NCI-H1930 (cell line): Measurements from ENCODE around the gene LAG3.
A peak's percentile ranks its signal among the peaks of the same experiment; 100 is the strongest.

Experiments
- DNase-seq, 2 experiments: peaks; one replicate each; lab custom pipeline; 2025; lab: John Stamatoyannopoulos, UW

Gene LAG3

DNA sequence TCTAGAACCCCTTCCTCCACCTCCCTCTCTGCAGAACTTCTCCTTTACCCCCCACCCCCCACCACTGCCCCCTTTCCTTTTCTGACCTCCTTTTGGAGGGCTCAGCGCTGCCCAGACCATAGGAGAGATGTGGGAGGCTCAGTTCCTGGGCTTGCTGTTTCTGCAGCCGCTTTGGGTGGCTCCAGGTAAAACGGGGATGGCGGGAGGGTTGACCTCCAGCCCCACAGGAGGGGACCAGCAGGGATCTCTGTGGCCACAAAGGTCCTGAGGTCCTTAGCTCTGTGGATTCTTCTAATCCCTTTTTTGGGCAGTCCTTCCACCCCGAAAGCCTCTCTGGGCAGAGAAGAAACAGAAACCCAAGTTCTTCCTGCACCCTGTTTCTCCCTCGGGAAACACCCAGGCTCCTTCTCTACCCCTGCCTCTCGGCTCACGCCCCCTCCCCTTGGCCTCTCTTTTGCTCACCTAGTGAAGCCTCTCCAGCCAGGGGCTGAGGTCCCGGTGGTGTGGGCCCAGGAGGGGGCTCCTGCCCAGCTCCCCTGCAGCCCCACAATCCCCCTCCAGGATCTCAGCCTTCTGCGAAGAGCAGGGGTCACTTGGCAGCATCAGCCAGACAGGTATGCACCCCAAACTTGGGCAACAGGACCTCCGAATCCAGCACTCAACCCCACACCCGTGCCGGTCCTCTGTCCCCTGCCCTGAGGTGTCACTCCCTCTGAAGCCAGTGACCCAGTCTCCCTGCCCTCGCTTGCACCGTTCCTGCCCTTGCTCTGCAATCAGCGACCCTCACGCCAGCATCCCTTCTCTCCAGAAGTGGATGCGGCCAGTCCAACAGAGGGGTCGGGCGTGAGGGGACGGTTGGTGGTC, 638 bp downstream of the LAG3 start:
- DNase-seq, result no peak

DNA sequence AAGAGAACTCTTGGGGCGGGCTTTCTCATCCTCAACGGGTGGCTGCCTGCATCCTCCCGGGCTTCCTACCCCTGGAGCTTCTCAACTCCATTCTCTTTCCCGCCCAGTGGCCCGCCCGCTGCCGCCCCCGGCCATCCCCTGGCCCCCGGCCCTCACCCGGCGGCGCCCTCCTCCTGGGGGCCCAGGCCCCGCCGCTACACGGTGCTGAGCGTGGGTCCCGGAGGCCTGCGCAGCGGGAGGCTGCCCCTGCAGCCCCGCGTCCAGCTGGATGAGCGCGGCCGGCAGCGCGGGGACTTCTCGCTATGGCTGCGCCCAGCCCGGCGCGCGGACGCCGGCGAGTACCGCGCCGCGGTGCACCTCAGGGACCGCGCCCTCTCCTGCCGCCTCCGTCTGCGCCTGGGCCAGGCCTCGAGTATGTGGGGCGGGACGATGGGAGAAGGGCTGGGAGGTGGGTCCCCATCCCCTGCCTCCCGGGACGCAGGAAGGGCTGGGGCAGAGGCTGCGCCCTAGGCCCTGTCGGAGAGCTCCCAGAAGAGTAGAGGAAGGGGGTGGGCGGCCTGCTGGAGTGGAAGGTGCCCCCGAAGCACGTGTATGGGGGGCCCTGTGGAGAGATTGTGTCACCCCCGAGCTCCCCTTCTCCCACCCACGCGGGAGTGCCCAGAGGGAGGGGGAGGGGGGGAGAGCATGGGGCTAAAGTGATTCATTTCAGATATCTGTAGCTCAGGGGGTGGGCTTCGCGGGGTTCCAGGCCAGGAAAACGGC, 1.5 kb downstream of the LAG3 start:
- no peak for DNase-seq

DNA sequence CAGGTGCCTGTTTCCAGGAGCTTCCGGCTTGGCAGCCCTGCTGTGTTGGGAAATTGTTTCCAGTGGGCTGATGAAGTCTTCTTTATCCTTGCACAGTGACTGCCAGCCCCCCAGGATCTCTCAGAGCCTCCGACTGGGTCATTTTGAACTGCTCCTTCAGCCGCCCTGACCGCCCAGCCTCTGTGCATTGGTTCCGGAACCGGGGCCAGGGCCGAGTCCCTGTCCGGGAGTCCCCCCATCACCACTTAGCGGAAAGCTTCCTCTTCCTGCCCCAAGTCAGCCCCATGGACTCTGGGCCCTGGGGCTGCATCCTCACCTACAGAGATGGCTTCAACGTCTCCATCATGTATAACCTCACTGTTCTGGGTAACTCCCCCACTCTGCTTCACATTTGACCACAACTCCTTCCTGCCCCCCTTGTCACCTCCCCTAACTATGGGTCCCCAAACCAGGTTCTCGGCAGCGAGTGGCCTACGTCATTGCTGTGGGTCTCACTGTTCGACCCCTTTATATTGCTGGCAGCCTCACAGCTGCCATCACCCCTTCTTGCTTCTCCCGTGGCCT, 2.3 kb downstream of the LAG3 start:
- DNase-seq, result no peak

DNA sequence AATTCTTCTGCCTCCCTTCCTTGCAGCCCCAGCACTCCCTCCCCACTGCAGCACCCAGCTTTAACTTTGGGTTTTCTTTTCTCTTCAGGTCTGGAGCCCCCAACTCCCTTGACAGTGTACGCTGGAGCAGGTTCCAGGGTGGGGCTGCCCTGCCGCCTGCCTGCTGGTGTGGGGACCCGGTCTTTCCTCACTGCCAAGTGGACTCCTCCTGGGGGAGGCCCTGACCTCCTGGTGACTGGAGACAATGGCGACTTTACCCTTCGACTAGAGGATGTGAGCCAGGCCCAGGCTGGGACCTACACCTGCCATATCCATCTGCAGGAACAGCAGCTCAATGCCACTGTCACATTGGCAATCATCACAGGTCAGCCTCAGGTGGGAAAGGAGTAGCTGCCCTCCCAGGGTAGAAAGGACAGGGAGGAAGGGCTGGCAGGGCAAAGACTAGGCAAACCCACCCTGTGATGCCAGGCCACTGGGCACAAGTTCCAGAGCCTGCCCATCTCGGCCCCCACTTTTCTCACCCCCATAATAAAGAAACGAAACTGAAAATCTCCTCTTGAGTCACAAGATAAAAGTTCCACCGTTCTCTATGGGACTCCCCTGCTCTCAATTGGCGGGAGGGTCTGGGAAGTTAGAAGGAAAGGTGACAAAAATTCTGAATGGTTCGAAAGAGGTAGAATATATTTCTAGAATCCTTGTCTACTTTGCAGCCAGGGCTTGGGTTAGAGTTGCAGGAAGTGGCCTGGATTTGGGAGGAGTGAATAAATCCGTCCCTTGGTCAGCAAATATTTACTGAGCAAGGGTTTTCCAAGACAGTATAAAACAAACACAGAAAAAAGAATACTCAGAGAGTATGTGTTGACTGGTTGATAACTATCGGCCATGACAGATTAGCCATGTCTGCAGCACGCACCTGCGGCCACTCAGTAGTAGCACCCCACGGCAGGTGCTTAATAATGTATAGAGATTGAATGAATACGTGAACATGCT, 3.2 kb downstream of the LAG3 start:
- DNase-seq, result no peak

DNA sequence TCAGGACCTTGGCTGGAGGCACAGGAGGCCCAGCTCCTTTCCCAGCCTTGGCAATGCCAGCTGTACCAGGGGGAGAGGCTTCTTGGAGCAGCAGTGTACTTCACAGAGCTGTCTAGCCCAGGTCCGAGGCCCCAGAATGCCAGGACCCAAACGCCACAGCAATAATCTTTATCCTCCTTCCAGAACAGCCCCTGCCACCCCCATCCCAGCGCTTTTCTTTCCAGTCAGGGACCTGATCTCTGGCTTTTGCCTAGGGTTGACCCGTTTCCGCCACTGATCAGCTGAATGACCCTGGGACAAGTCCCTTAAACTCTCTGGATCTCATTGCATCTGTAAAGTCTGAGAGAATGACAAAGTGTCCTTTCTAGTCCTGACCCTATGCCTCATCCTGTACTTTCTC, 5.1 kb downstream of the LAG3 start:
- no peak for DNase-seq

DNA sequence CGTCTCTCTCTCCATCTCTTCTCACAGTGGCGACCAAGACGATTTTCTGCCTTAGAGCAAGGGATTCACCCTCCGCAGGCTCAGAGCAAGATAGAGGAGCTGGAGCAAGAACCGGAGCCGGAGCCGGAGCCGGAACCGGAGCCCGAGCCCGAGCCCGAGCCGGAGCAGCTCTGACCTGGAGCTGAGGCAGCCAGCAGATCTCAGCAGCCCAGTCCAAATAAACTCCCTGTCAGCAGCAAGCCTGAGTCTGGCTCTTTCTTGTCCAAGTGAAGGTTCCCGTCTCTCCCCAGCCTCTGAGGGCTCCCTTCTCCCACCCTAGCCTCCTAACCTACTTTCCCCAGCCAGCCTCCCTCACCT, 5.9 kb downstream of the LAG3 start:
- DNase-seq, result no peak

DNA sequence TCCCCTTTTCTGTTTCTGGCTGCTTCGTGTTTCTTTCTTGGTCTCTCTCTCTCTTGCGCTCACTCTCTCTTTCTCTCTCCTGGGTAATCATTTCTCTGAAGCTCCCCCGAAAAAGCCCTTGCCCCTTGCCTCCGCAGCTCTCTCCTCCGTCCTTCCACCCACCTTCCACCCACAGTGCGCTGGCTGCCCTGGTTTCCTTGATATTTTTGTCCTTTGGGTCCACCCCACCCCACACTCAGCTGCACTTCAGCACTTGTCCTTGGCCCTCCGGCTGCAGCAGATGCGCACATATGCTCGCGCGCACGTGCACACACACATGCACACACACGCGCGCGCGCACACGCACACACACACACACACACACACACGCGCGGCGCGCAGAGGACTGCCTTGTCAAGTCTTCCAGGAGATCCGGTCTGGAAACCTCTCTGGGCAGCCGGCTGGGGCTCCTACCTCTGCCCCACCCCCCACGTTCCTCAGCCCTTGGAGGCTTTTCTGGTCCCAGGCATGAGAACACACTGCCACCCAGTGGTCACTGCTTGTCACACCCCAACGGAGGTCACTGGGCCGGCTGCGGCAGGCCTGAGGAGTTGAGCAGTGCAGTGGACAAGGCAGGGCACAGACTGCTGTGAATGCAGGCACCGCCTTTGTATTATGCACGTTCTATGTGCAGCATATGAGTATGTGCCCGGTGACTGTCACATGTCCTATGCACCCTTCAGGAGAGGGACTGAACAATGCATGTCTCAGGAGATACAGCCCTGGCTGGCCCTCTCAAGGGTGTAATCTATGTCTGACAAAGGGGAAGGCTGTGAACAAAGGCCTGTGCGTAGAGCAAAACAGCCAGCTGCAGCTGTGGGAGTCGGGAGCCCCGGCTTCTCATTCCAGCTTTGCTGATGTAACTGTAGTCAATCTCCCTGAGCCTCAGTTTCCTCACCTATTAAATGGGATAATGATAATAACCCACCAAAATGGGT, 6.5 kb downstream of the LAG3 start:
- peak; percentile 92 to 94 for DNase-seq

DNA sequence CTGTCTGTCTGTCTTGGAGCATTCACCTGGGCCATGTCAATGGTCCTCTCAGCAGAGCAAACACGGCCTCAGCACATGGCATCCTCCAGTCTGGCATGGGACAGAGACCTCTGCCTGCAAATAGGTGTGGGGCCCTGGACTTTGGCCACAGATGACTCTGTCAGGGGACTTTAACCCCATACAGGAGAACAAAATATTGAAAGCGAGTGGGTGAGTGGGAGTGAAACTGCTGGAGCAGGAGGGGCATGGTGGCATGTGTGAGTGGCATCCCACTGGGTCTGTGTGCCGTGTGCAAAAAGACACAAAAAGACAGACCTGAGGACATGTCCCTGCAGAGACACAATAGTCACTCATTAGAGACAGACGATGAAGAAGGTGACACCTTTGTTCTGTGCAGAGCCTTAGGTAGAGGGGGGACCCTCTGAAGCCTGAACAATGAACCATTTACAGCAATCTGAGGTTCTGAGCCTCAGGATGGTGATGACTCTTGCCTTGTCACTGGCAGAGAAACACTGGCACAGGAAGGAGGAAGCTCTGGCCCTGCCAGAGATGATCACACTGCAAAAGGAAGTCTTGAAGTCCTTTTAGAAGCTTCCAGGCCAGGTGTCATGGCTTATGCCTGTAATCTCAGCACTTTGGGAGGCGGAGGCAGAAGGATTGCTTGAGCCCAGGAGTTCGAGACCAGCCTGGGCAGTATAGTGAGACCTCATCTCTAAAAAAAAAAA, 7.5 kb downstream of the LAG3 start:
- DNase-seq, result no peak

DNA sequence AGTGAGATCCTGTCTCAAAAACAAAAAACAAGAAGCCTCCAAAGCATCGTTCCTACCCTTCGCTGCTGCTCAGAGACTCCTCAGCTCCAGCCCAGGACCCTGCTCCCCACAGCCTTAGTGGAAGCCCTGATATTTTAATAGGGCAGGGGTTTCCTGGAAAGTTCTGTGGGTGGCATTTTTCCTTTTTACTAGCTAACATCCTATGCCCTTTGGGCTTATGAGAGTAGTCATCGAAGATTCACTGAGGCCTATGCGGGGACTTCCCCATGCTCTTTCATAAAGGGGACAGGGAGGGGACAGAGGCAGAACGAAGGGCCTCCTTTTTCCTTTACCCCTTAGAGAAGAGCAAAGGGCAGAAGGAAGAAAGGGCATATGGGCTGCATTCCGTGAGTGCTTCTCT, 8.3 kb downstream of the LAG3 start:
- no peak for DNase-seq

DNA sequence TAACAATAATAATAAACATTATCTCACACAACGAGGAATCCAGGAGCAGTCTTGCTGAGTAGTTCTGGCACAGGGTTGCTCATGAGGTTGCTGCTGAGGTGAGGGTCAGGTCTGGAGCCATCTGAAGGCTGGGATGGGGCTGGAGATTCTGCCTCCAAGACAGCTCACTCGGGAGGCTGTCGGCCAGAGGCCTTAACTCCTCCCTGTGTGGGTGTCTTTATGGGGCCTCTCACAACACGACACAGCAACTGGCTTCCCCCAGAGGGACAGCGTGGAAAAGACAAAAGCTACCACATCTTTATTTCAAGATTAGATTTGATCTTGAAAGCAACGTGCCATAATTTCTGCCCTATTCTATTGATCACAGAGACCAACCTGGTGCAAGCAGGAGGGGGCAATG, 9.8 kb downstream of the LAG3 start:
- no peak for DNase-seq

DNA sequence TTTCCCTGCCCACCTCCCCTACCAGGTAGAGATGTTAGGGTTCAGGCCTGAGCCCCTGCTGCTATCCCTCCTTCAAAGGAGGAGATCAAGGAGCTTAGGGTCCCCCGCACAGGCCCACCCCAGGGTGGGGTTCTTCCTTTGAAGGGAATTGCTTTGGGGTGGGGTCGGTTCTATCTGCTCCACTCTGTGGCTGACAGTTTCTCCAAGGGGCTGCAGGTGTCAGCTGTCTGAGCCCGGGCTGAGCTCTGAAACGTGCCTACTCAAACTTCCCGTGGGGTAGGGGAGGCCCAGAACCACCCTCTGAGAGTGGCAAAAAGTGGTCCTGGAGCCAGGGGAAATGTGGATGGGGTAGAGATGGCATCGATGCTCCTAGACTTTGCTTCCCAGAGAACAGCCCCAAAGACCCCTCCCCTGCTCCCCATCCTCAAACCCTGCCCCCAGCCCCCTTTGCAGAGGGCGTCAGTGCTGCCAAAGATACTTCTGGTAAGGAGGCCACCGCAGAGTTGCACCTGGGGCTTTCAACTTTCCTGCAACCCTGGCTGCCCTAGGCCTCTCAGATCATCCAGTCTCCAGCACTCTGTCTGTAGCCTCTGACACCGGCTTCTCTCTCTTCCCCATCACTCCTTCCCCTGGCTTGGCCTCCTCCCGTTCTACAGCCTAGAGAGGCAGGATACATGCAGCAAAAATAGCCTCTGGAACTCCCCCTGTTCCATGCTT, 10.7 kb downstream of the LAG3 start:
- no peak for DNase-seq

DNA sequence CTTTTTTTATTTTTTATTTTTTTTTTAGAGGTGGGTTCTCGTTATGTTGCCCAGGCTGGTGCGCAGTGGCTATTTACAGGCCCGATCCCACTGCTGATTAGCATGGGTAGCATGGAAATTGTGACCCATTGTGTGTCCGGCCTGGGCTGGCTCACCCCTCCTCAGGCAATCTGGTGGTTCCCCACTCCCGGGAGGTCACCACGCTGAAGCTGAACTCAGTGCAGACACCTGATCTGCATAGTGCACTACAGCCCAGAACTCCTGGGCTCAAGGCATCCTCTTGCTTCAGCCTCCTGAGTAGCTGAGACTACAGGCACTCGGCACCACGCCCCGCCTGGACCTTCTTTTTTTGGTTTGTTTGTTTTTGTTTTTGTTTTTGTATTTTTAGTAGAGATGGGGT, 11.5 kb downstream of the LAG3 start:
- DNase-seq, result no peak

DNA sequence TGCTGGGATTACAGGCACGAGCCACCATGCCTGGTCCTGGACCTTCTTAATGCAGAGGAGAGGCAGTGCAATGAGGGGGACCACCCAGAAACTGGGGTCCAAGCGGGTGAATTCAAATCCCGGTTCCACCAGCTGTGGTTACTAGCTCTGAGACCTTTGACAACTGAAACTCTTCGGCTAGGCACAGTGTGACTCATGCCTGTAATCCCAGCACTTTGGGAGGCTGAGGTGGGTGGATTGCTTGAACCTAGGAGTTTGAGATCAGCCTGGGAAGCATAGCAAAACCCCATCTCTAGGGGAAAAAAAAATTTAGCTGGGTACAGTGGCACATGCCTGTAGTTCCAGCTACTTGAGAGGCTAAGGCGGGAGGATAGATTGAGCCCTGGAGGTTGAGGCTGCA, 12.0 kb downstream of the LAG3 start:
- DNase-seq, result no peak

DNA sequence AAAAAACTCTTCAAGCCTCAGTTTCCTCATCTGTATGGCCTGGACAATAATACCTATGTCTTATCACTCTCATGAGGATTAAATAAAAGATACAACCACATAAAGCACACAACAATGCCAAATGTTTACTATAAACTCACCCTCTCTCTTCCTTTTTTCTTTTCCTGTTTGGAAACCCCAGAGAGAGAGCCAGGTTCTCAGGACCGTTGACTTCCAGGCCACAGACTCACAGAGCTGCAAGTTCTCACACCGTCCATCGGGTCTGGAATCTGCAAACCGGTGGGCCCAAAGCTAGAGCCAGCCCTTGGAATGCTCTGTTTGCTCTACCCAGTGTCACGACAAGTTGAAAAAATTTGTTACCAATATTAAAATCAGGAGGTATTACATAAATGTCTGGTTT, 12.4 kb downstream of the LAG3 start:
- DNase-seq, result no peak

DNA sequence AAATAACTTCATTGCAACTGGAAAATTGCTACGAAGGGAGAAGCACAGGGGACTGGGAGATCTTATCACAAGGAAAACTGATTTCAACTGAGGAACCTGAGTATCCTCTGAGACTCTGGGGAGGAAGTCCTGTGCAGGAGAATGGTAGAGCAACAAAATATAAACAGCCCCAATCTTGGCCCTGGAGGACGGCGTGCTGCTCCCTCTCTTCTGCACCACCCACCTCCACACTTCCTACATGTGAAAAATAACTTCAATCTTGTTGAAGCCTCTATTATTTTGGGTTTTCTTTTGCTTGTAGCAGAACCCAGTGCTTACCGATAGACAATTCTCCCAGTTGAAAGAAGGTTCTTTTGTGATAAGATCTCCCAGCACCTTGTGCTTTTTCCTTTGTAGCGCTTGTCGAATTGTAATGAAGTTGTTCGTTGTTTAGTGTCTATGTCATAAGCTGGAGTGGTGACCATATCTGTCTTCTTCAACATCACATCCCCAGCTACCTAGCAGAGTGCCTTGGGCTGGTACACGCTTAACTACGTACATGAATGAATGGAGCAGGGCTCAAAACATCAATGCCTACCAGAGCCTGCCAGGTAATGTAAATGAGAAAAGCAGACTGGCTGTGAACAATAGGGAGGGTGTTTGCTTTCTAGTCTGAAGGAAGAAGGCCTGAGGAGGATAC, 14.2 kb downstream of the LAG3 start:
- DNase-seq, result no peak

DNA sequence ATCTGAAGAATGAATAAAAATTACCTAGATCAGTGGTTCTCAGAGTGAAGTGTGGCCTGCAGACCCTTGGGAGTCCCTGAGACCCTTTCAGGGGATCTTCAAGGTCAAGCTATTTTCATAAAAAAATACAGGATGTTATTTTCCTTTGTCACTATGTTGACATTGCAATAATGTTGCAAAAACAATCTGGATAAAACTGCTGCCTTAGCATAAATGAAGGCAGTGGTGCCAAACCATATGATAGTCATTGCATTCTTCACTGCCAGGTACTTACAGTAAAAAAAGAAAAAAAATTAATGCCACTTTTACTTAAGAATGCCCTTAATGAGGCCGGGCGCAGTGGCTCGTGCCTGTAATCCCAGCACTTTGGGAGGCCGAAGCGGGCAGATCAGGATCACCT, 15.0 kb downstream of the LAG3 start:
- DNase-seq, result no peak

DNA sequence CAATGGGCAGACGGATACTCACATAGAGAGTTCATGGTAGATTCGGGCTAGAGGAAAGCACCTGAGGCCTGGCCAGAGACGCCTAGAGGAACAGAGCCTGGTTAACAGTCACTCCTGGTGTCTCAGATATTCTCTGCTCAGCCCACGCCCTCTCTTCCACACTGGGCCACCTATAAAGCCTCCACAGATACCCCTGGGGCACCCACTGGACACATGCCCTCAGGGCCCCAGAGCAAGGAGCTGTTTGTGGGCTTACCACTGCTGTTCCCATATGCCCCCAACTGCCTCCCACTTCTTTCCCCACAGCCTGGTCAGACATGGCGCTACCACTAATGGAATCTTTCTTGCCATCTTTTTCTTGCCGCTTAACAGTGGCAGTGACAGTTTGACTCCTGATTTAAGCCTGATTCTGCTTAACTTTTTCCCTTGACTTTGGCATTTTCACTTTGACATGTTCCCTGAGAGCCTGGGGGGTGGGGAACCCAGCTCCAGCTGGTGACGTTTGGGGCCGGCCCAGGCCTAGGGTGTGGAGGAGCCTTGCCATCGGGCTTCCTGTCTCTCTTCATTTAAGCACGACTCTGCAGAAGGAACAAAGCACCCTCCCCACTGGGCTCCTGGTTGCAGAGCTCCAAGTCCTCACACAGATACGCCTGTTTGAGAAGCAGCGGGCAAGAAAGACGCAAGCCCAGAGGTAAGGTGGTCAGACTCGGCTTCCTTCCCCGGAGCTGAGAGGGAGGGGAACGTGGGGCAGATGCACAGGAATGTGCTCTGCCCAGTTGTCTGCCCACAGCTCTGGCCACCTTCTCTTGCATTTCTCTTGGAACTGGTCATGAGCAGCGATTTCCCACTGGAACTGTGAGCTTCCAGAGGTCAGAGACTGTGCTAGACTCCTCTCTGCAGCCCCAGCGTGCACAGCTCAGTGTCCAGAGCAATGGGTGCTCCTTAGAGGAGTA, 16.9 kb downstream of the LAG3 start, which contains the start of gene CD4:
Gene CD4 (plus strand): TSS at position 557 of the 953 bp plus-strand sequence. CDS start 10,611 bp downstream, outside the sequence.
- DNase-seq, result no peak
